NCI-H524 treated with DMSO at 0.1 percent for 48 hours (cell line): Measurements from ENCODE around the gene LPIN1.
A peak's percentile ranks its signal among the peaks of the same experiment; 100 is the strongest.
"Not testable (repeated sequence)": the region's sequence is repeated elsewhere in the genome, so short reads cannot be mapped to it uniquely, and the experiment has no call there.

Source experiments
- DNase-seq: peaks from one replicate; lab custom pipeline; 2025; lab: John Stamatoyannopoulos, UW

The LPIN1 gene

GRCh38 chr2:11836647-11837219 is 90.3 kb downstream of the LPIN1 start:
- no peak for DNase-seq

- no peak for DNase-seq
Measured at GRCh38 chr2:11837875-11838734, 91.7 kb downstream of the LPIN1 start.

GRCh38 chr2:11839916-11840315 is 93.5 kb downstream of the LPIN1 start:
- no peak for DNase-seq

GRCh38 chr2:11842336-11842735 is 95.9 kb downstream of the LPIN1 start:
- DNase-seq: no peak

- not testable (repeated sequence) for DNase-seq
Measured at GRCh38 chr2:11844798-11845197, 98.4 kb downstream of the LPIN1 start.

GRCh38 chr2:11847935-11848334 is 101.5 kb downstream of the LPIN1 start:
- DNase-seq: not testable (repeated sequence)

- DNase-seq: no peak
Measured at GRCh38 chr2:11850082-11850481, 103.7 kb downstream of the LPIN1 start.

- no peak for DNase-seq
Measured at GRCh38 chr2:11852526-11853196, 106.2 kb downstream of the LPIN1 start.

- DNase-seq: no peak
Measured at GRCh38 chr2:11853197-11853588, 106.8 kb downstream of the LPIN1 start.

GRCh38 chr2:11855064-11855760 is 108.8 kb downstream of the LPIN1 start:
- peak; percentile 79 for DNase-seq

- DNase-seq: no peak
Measured at GRCh38 chr2:11856095-11856494, 109.7 kb downstream of the LPIN1 start.

- no peak for DNase-seq
Measured at GRCh38 chr2:11858883-11859282, 112.5 kb downstream of the LPIN1 start.

- not testable (repeated sequence) for DNase-seq
Measured at GRCh38 chr2:11859975-11860374, 113.5 kb downstream of the LPIN1 start.

GRCh38 chr2:11861044-11861443 is 114.6 kb downstream of the LPIN1 start:
- no peak for DNase-seq

- DNase-seq: no peak
Measured at GRCh38 chr2:11862049-11862448, 115.6 kb downstream of the LPIN1 start.

GRCh38 chr2:11863103-11863502 is 116.7 kb downstream of the LPIN1 start:
- DNase-seq: no peak

GRCh38 chr2:11863513-11864328 is 117.3 kb downstream of the LPIN1 start:
- no peak for DNase-seq

GRCh38 chr2:11864724-11865123 is 118.3 kb downstream of the LPIN1 start:
- DNase-seq: no peak

- no peak for DNase-seq
Measured at GRCh38 chr2:11865378-11865777, 118.9 kb downstream of the LPIN1 start.

GRCh38 chr2:11865805-11866204 is 119.4 kb downstream of the LPIN1 start:
- DNase-seq: no peak
